DMS153 treated with DMSO at 0.1 percent for 48 hours (cell line): ENCODE results near the gene SMPD3.
A peak's percentile ranks its signal among the peaks of the same experiment; 100 is the strongest.

Experiments used
- DNase-seq: peaks from one replicate; lab custom pipeline; 2025; ENCODE audit not compliant: unreplicated experiment; lab: John Stamatoyannopoulos, UW

Gene SMPD3

DNA sequence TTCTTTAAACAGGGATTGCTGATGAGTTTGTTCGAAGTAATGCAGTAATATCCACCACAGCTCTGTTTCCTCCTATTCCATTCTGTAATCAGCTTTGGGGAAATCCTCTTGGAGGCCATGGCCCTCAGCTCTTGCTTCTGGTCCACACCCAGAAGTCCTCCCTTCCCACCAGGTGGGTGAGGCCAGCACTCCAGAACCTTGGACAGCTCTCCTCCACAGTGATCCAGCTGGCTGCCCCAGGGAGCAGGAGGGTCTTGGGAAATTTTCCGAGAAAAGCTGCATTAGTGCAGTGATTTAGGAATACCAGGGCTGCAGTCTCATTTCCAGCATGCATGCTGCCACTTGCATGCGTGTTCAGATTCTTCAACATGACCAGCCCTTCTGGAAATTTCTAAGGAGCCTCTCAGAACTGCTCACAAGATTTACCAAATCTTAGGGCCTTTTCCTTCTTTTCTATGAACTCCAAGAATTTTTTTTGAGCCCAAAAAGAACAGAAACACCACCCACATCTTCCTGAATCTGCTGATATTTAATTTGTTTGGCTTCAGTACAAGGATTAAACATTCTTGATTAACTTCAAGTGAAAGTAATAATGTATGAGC lies 4.2 kb downstream of the SMPD3 start:
- no peak for DNase-seq

DNA sequence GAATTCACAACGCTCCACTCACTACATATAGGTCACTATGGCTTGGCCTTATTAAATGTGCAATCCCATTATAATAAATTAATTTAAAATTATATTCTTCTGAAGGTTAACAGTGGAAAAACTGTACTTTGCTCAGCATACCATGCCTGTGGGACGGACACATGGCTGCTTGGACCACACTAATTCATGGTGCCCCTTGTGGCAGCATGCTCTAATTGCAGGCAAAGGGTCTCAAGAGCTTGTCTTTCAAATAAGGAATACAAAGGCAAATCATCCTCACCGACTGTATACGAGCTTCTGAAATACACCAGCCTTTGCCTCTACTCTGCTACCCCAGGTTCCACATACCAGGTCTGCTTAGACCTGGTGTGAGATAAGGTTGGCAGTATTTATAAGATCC lies 11.7 kb downstream of the SMPD3 start:
- no peak for DNase-seq

DNA sequence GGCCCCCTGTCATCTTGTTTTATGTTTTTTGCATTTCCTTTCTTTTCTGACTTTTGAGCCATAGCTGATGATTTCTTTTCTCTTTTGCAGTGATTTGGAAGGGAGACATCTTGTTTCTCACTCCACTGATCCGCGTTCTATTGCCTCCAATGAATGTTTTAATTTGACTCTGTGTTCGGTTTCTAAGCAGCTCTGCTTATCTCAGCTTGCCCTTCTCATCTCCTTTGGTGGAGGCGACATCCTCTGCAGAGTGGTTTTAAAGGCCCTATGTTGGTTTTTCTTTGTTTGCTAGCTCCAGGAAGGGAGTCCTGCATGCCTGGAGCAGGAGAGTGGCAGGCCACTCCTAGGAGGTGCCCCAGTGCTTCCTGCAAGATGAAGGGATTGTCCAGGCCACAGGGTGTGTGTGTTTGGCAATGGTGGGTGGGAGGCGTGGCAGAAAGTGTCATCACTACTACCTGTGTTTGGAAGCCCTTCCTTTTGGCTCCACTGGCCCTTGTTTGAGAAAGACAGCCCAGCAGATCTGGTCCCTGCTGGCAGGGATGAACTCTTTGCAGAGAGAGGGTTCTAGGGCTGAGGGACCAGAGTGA lies 13.6 kb downstream of the SMPD3 start:
- peak; percentile 71 for DNase-seq

DNA sequence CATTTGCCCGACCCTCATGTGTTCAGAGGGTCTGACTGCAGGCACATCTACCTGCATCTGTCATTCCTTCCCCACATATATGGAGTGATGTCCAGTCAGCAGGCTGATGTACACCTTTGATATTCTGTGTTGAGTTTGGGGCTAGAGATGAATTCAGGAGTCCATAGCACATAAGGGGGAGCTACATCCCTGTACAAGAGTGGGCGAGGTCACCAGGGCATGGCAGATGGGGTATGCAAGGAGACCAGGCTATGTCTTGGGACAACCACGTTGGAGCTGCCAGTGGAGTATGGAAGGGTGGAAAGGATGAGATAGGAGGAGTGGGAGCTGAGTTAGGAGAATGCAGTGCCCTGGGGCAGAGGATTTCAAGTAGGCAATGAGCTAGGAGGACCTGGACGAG lies 15.0 kb downstream of the SMPD3 start:
- no peak for DNase-seq

DNA sequence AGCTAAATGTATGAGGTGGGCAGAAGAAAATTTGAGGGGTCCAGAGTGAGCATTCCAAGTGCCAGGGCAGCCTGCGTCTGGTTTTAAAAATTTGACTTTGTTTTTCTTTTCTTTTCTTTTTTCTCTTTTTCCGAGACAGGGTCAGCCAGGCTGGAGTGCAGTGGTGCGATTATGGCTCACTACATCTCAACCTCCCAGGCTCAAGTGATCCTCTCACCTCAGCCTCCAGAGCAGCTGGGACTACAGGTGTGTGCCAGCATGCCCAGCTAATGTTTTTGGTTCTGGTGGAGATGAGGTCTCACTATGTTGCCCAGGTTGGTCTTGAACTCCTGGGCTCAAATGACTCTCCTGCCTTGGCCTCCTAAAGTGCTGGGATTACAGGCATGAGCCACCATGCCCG lies 15.6 kb downstream of the SMPD3 start:
- DNase-seq: no peak

DNA sequence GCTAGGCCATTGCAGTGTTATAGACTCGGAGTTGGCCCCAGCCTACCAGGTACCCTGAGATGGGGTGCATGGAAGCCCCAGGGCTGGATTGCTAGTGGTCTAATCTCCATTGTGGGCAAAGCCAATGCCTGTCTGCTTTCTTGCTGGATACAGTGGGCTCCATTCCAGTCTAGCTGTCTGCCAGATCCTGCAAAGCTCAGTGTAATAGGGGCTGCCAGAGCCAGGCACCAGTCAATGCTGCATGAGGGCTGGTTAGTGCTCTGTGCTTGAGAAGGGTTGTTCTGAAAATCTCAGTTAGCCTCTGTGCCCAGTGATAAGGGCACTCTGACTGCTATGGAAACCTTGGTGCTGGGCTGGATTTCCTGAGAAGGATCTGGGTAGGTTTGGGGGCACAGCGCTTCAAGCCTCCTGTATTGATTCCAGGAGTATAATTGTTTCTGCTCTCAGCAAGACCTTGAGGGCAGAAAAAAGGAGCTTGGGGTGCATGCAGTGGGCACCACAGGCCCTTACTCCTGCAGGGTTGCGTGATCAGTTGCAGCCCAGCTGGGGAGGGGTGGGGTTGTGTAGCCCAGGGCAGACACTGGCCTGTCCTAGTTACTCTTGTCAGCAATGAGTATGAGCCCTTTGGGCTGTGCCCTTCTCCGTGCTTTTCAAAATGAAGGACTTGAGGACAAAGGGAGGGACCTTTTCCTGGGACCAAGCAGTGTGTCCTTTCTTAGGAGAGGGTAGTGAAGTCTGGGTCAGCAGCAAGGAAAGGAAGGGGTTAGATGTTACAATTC lies 19.0 kb downstream of the SMPD3 start:
- DNase-seq: no peak

DNA sequence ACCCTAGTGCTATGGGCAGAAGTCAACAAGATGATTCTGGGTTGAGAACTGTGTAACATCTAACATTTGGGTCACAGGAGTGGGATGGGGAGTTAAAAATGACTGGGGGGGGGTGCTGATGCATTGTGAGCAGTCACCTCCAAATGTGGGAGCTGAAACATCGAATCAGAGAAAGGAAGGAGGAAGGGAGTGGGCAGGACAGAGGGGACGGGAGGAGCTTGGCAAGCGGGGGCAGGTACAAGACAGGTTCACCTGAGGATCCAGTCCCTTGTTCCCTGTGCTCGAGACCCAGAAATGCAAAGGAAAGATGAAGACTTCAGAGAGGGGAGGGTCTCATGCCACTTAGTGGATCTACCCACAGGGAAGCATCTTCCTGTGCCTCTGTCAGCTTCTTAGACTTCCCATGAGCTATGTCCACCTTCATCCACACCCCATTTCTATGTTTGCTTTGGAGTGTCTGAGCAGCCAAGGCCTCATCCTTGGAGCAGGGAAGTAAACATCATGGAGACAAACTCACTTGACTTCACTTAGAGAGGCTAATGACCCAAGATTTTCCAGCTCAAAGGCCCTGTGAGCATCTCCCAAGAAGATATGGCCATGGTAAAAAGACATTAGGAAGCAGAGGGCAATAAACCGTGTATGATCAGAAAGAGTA lies 20.5 kb downstream of the SMPD3 start:
- DNase-seq: no peak

DNA sequence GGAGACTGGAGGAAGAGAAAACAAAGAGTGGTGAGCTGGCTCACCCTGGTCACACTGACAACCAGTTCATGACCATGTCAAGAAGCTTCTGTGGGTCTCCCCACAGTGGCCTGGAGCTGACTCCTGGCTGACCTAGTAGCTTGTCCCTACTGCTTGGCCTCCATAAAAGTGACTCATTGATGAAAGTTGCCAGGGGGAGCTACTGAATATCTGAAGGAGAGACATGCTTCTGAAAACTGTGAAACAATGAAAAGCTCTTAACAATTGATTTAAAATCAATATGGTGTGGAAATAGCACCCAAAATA lies 22.0 kb downstream of the SMPD3 start:
- DNase-seq: no peak

DNA sequence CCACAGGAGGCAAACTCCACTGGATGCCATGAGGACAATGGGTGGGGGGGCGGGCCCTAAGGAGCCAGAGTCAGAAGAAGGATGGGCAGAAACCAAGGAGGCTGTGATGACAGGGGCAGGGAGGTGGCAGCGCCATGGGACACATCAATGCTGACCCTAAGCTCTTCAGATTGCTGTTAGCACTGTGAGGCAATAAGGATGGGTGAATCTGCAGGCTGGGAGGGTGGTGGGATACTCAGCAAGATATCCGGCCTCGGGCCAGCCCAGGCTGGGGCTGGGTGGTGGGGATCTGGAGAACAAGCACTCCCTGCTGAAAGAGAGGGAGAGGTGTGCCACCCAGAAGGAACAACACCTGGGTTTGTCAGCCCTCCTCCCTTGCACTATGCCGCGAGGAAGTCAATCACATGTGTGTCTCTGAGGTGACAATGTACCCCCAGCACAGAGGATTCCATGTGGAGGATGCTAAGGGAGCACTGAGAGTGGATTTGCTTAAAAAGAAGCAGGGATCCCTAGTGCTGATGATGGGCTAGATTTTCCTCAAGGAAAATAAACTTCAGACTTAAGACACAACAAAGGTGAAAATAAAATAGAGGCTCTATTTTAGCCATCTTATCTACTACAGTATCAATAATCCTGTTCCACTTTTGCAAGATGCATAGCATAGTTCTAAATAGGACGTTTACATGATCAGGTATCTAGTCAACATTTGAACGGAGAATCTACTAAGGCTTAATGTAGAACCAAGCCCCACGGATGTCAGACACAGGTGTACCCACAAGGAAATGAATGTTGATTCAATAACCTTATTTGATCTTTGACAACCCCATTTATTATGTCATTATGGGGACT lies 22.6 kb downstream of the SMPD3 start:
- DNase-seq: no peak

DNA sequence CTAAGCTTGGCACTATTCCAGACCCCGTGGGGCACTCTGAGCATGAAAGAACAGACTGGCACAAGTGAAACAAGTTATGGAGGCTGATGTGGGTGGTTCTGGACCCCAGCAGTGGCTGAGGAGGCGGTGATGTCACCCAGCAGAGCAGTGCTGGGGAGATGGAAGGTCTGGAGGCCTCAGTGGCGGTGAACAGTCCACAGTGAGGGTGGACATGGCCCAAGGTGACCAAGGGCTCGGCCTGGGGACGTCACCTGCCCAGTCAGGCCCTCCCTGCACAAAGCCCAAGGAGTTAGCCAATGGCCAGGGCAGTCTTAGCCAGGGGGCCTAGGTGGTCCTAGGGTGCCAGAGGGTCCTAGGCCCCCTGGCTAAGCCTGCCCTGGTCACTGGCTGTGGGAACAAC lies 24.5 kb downstream of the SMPD3 start:
- DNase-seq: no peak

DNA sequence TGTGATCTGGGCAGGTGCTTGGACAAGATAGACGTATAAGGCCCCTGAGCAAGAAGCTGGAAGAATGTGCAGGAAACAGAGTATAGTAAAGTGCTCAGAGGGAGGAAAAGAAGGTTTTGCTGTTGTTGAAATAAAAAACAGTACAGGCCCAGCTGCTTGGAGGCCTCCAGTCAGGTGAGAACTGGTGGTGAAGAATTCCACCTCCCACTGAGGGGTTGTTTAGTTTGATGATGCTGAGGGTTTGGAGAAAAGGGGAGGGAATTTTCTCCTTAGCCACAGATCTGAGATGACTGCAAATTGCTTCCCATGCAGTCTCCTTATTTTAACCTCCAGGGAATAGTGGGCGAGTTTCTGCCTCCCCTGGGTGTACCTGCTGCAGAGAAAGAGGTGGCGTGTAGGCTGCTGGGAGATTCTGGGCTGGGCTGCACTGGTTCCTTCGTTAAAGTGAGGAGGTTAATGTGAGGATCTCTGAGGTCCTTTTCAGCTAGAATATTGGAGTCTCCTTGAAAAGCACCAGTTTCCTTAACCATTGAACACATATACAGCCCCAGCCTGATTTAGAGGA lies 25.8 kb downstream of the SMPD3 start:
- no peak for DNase-seq

DNA sequence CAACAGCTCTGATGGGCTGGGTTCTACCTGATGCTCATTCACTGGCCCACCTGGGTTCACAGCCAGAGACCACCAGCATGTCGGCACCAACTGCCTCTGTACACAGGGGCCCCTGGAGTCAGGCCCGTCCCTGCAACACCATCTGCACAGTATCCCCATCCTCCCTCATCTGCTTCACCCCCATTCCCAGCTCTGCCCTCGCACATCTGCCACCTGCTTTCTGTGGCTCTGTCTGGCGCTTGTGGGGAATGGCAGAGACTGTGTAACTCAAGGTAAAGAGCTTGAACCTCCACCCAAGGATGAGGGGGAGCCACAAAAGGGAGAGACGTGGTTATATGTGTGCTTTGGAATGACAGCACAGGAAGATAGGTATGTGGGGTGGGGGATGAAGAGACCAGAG lies 27.2 kb downstream of the SMPD3 start:
- no peak for DNase-seq

DNA sequence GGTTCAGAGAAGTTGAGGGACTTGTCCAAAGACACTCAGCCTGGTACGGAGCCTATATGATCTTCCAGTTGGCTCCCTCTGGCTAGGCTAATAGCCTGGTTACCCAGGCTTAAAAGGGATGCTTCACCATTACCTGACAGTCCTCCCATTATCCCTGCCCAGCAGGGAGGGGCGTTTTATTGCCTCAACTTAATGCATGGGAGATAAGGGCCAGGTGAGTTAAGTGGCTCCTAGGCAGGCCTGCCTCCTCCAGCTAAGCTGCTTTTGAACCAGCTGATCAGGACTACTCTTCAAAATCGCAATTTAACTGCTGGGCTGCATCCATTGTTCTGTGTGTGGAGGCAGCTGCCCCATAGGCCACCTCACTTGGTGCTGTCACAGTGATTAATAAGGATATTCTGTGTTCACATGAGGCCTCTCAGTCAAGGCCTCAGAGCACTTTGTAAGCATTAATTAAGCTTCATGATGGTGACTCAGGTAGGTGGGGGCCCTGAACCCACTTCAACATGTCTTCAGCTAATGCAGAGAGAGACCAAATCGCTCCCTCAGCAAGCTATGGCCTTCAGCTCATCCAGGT lies 27.9 kb downstream of the SMPD3 start:
- peak; percentile 91 for DNase-seq

DNA sequence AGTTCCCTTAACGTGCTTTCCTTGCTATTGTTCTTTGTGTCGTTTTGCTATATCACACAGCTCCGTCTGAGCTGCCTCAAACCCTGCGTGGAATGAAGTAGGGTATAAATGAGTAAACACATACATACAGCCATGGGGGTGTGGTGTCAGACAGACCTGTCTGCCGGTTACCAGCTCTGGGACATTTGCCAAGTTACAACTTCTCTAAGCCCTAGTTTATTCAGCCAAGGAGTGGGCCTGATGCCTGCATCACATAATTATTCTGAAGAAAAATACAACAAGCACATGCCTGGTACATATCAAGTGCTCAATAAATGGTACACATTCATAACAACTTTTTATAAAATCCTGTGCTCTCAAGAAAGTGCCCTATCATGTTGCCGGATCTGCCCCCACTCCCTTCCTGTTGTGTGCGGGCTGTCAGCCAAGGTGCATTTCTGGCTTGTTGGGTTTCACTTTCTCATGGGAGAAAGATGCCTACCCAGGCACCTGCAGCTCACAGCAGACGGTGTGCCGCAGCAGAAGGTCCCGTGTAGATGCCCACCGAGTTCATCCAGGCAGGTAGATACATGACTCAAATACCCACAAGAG lies 30.5 kb downstream of the SMPD3 start:
- DNase-seq: peak; percentile 90

DNA sequence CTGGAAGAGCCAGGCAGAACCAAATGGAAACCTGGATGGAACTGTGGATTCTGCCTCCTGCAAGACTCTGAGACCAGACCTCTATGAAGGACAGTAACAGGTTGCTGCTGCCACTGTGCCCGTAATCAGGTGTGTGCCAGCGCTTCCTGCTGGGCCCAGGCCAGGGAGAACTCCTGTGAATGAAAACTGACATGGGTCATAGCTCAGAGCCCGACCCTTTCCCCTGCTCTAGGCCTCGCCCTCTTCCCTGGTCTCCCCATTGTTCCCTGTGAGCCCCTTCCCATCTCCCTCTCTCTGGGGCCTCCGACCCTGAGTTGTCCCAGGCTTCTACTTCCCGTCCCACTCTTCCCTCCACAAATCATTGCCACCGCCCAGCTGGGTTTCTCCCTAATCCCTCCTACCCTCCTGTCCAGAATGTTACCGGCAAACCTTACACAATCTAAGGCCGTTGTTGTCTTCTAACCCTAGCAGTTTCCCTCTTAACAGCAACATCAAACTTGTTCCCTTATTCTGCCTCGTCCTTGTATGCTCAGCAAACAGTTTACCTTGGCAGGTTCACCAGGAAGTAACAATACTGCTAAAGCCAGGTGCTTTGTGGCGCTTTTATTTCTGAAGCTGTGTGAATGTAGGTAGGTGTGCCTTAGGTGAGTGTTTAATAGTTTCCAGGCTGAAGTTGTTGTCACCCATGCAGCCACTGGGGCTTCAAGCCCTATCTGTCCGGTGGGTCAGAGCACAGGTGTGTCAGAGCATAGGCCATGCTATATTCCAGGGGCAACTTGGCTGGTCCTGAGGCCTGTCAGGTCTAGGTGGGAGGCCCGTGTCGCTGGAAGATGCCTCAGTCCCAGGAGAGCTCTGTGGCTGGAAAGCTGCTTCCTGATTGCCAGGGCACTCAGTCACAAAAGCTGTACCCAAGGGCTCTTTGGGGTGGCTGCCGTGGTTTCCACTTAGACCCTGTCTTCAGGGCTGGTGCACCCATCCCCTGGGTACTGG lies 32.0 kb downstream of the SMPD3 start:
- peak; percentile 98 for DNase-seq

DNA sequence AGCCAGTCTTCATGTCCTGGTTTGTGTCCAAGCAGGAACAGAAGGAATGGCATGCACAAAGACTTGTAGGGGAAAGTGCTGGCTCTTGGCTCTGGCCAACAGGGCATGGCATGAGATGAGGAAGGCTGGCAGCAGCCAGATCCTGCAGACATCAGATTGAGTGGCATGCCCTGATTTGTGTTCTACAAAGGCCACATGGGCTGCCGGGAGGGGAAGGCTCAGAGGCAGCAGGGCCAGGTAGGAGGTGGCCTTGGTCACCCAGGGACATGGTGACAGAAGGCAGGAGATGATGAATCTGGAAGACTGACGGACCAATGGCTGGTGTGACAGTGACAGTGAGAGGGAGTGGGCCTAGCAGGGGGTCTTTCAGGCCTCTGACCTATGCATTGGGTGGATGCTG lies 33.7 kb downstream of the SMPD3 start:
- DNase-seq: no peak

DNA sequence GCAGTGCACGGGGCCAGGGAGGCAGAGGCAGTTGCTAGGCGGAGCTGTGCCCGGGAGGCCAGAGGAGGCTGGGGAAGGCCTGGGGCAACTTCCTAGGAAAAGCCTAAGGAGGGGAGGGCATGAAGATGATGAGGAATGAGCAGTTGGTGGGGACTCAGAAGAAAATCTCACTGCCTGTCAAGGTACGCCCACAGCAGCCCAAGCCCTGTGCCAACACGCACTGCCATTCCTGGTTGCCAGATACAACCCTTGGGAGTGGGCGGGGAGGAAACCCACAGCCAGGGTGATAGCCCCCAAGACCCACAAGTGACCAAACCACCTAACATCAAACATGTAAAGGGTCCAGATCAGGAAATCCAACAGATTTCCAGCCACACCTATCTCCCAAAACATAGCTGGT lies 36.2 kb downstream of the SMPD3 start:
- DNase-seq: no peak

DNA sequence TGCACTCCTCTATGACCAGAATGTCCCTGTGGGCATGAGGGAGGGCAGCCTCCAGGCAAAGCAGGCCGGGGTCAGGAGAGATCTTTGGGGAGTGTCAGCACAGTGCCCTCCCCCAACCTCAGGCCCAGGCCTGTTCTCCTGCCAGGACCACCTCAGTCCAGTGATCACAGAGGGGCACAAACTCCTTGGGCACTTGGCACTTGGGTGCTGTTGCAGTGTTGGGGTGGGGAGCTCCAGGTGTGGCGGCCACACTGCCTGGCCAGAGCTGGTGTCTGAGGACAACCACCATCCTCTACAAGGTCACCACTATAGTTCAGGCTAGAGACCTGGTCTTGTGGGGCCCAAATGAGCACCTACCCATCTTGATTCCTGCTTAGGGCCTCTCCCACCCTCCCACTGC lies 37.2 kb downstream of the SMPD3 start:
- no peak for DNase-seq

DNA sequence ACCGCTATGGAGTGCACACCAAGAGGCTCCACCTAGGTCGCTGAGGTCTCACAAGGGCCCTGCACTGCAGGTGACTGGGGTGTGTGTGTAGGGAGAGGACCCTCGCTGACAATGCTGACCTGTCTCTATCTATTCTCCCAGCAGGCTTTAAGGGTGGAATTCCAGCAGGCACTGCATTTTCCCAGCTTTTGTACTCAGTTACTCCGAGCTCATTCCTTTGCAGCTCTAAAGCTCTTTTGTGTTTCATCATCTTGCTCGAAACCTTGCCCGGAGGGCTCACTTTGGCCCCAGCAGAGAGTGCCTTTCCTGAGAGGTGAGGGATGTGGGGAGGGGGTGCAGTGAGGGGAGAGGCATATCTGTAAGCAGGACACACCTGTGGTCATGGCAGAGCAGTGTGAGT lies 39.3 kb downstream of the SMPD3 start:
- DNase-seq: no peak
